ENCODE measurements around the gene ACSL5.

Gene ACSL5

GRCh38 chr10:112373912-112374338 is at the start of gene ACSL5:
Gene ACSL5 (plus strand): TSS chr10:112374116. CDS start chr10:112394947, 20,831 bp downstream.
- H3K9me3 Mint-ChIP-seq, result peaks cover 4% of the 10 kb centered on the region
- no peaks in the 10 kb centered on the region for H3K27me3 Mint-ChIP-seq (ENCODE audit: low read depth)
- H3K36me3 Mint-ChIP-seq (ENCODE audit: low read depth), result peaks cover 14% of the 10 kb centered on the region
- H3K4me3 Mint-ChIP-seq, result peak within 1 kb of the TSS; percentile 100
- H3K27ac Mint-ChIP-seq, result peak within 1 kb of the TSS; percentile 100
- peaks cover 36% of the 10 kb centered on the region for H3K4me1 Mint-ChIP-seq (ENCODE audit: low read depth)

GRCh38 chr10:112327678-112328077 is 46.2 kb upstream of the ACSL5 start:
- Mint-ChIP-seq H3K4me1 (ENCODE audit: low read depth) (no peaks in the 10 kb centered on the region), H3K27me3 (ENCODE audit: low read depth) (peaks cover 15% of the 10 kb centered on the region), H3K36me3 (ENCODE audit: low read depth) (no peaks in the 10 kb centered on the region), H3K9me3 (no peaks in the 10 kb centered on the region), H3K4me3 (no peak overlapping the region), H3K27ac (no peak overlapping the region)

- Mint-ChIP-seq H3K4me3 (no peak overlapping the region), H3K4me1 (ENCODE audit: low read depth) (no peaks in the 10 kb centered on the region), H3K9me3 (no peaks in the 10 kb centered on the region), H3K27me3 (ENCODE audit: low read depth) (peaks cover 18% of the 10 kb centered on the region), H3K27ac (no peak overlapping the region), H3K36me3 (ENCODE audit: low read depth) (no peaks in the 10 kb centered on the region)
Observed at GRCh38 chr10:112330162-112330561, 43.8 kb upstream of the ACSL5 start.

- no peaks in the 10 kb centered on the region for H3K4me1 Mint-ChIP-seq (ENCODE audit: low read depth)
- H3K27me3 Mint-ChIP-seq (ENCODE audit: low read depth), result peaks cover 18% of the 10 kb centered on the region
- no peak overlapping the region for H3K27ac Mint-ChIP-seq
- no peaks in the 10 kb centered on the region for H3K9me3 Mint-ChIP-seq
- no peak overlapping the region for H3K4me3 Mint-ChIP-seq
- no peaks in the 10 kb centered on the region for H3K36me3 Mint-ChIP-seq (ENCODE audit: low read depth)
Observed at GRCh38 chr10:112330607-112331160, 43.2 kb upstream of the ACSL5 start.

GRCh38 chr10:112332022-112332421 is 41.9 kb upstream of the ACSL5 start:
- Mint-ChIP-seq H3K27ac (no peak overlapping the region), H3K27me3 (ENCODE audit: low read depth) (peaks cover 15% of the 10 kb centered on the region), H3K4me3 (no peak overlapping the region), H3K4me1 (ENCODE audit: low read depth) (no peaks in the 10 kb centered on the region), H3K36me3 (ENCODE audit: low read depth) (no peaks in the 10 kb centered on the region), H3K9me3 (no peaks in the 10 kb centered on the region)

- H3K27me3 Mint-ChIP-seq (ENCODE audit: low read depth), result peaks cover 15% of the 10 kb centered on the region
- H3K9me3 Mint-ChIP-seq, result no peaks in the 10 kb centered on the region
- H3K27ac Mint-ChIP-seq, result no peak overlapping the region
- no peaks in the 10 kb centered on the region for H3K4me1 Mint-ChIP-seq (ENCODE audit: low read depth)
- no peak overlapping the region for H3K4me3 Mint-ChIP-seq
- H3K36me3 Mint-ChIP-seq (ENCODE audit: low read depth), result no peaks in the 10 kb centered on the region
Observed at GRCh38 chr10:112332509-112333228, 41.2 kb upstream of the ACSL5 start.

GRCh38 chr10:112333452-112333851 is 40.5 kb upstream of the ACSL5 start:
- no peaks in the 10 kb centered on the region for H3K36me3 Mint-ChIP-seq (ENCODE audit: low read depth)
- peaks cover 15% of the 10 kb centered on the region for H3K27me3 Mint-ChIP-seq (ENCODE audit: low read depth)
- no peak overlapping the region for H3K27ac Mint-ChIP-seq
- H3K4me3 Mint-ChIP-seq, result no peak overlapping the region
- no peaks in the 10 kb centered on the region for H3K9me3 Mint-ChIP-seq
- no peaks in the 10 kb centered on the region for H3K4me1 Mint-ChIP-seq (ENCODE audit: low read depth)

GRCh38 chr10:112335111-112335867 is 38.6 kb upstream of the ACSL5 start:
- Mint-ChIP-seq H3K4me1 (ENCODE audit: low read depth) (no peaks in the 10 kb centered on the region), H3K27me3 (ENCODE audit: low read depth) (peaks cover 15% of the 10 kb centered on the region)

GRCh38 chr10:112335868-112336265 is 38.0 kb upstream of the ACSL5 start:
- no peaks in the 10 kb centered on the region for H3K36me3 Mint-ChIP-seq (ENCODE audit: low read depth)
- H3K9me3 Mint-ChIP-seq, result no peaks in the 10 kb centered on the region
- no peak overlapping the region for H3K27ac Mint-ChIP-seq
- no peak overlapping the region for H3K4me3 Mint-ChIP-seq
- no peaks in the 10 kb centered on the region for H3K4me1 Mint-ChIP-seq (ENCODE audit: low read depth)
- H3K27me3 Mint-ChIP-seq (ENCODE audit: low read depth), result peaks cover 15% of the 10 kb centered on the region

More at GRCh38 chr10:112335111-112335867, 38.6 kb upstream of the ACSL5 start:
- no peak overlapping the region for H3K4me3 Mint-ChIP-seq
- no peaks in the 10 kb centered on the region for H3K9me3 Mint-ChIP-seq
- H3K27ac Mint-ChIP-seq, result no peak overlapping the region
- no peaks in the 10 kb centered on the region for H3K36me3 Mint-ChIP-seq (ENCODE audit: low read depth)

- Mint-ChIP-seq H3K4me1 (ENCODE audit: low read depth) (no peaks in the 10 kb centered on the region), H3K4me3 (no peak overlapping the region), H3K36me3 (ENCODE audit: low read depth) (no peaks in the 10 kb centered on the region), H3K9me3 (no peaks in the 10 kb centered on the region), H3K27me3 (ENCODE audit: low read depth) (peaks cover 11% of the 10 kb centered on the region), H3K27ac (no peak overlapping the region)
Observed at GRCh38 chr10:112336556-112337201, 37.2 kb upstream of the ACSL5 start.

- Mint-ChIP-seq H3K4me3 (no peak overlapping the region), H3K36me3 (ENCODE audit: low read depth) (no peaks in the 10 kb centered on the region), H3K9me3 (no peaks in the 10 kb centered on the region), H3K27me3 (ENCODE audit: low read depth) (peaks cover 7% of the 10 kb centered on the region), H3K27ac (no peak overlapping the region), H3K4me1 (ENCODE audit: low read depth) (no peaks in the 10 kb centered on the region)
Observed at GRCh38 chr10:112338957-112339356, 35.0 kb upstream of the ACSL5 start.

- no peaks in the 10 kb centered on the region for H3K4me1 Mint-ChIP-seq (ENCODE audit: low read depth)
- H3K27ac Mint-ChIP-seq, result no peak overlapping the region
- no peak overlapping the region for H3K4me3 Mint-ChIP-seq
- H3K36me3 Mint-ChIP-seq (ENCODE audit: low read depth), result no peaks in the 10 kb centered on the region
- peaks cover 4% of the 10 kb centered on the region for H3K27me3 Mint-ChIP-seq (ENCODE audit: low read depth)
- H3K9me3 Mint-ChIP-seq, result no peaks in the 10 kb centered on the region
Observed at GRCh38 chr10:112340601-112341000, 33.3 kb upstream of the ACSL5 start.

- no peaks in the 10 kb centered on the region for H3K36me3 Mint-ChIP-seq (ENCODE audit: low read depth)
- peaks cover 3% of the 10 kb centered on the region for H3K27me3 Mint-ChIP-seq (ENCODE audit: low read depth)
- no peak overlapping the region for H3K27ac Mint-ChIP-seq
- H3K4me1 Mint-ChIP-seq (ENCODE audit: low read depth), result no peaks in the 10 kb centered on the region
- H3K4me3 Mint-ChIP-seq, result no peak overlapping the region
- H3K9me3 Mint-ChIP-seq, result no peaks in the 10 kb centered on the region
Observed at GRCh38 chr10:112343056-112343806, 30.7 kb upstream of the ACSL5 start.

GRCh38 chr10:112344261-112344660 is 29.7 kb upstream of the ACSL5 start:
- no peaks in the 10 kb centered on the region for H3K36me3 Mint-ChIP-seq (ENCODE audit: low read depth)
- H3K27ac Mint-ChIP-seq, result no peak overlapping the region
- H3K4me3 Mint-ChIP-seq, result no peak overlapping the region
- H3K27me3 Mint-ChIP-seq (ENCODE audit: low read depth), result peaks cover 3% of the 10 kb centered on the region
- no peaks in the 10 kb centered on the region for H3K9me3 Mint-ChIP-seq
- H3K4me1 Mint-ChIP-seq (ENCODE audit: low read depth), result no peaks in the 10 kb centered on the region
